ENCODE results near the gene IRF2. TPM values are rescaled to one million over a fixed set of nuclear protein-coding genes. Genes with fewer than 3 reads are reported as not detected.

IRF2 gene
- polyA plus RNA-seq, 2 of the 4 experiments (the other 2 are of a cell fraction): 11.0 to 23.5 TPM

- CTCF ChIA-PET: no interaction called here
- Histone ChIP-seq H3K27ac (no peak overlapping the region), H3K4me1 (no peaks in the 10 kb centered on the region), H3K4me3 (no peak overlapping the region), H3K4me2 (no peak overlapping the region), H3K9me3 (no peaks in the 10 kb centered on the region)
- 85% methylated on average over 10 of the region's 10 CpGs for WGBS (ENCODE audit: missing lambda C conversion rate)
- peak; percentile 37 for TF ChIP-seq MAFK (IDR thresholded peaks at IDR 0.05; ENCODE audit: partially characterized antibody)
- TF ChIP-seq RNF2 (IDR thresholded peaks at IDR 0.05; ENCODE audit: borderline replicate concordance, low read depth): no peak
- no peak for ATAC-seq
- POLR2A ChIA-PET: no interaction called here
- no peak for DNase-seq (ENCODE audit: low read depth in 1 of 2, low spot score in 1 of 2)
- no peak for FAIRE-seq
Measured at GRCh38 chr4:184447664-184448063, 26.7 kb downstream of the IRF2 start.

DNA sequence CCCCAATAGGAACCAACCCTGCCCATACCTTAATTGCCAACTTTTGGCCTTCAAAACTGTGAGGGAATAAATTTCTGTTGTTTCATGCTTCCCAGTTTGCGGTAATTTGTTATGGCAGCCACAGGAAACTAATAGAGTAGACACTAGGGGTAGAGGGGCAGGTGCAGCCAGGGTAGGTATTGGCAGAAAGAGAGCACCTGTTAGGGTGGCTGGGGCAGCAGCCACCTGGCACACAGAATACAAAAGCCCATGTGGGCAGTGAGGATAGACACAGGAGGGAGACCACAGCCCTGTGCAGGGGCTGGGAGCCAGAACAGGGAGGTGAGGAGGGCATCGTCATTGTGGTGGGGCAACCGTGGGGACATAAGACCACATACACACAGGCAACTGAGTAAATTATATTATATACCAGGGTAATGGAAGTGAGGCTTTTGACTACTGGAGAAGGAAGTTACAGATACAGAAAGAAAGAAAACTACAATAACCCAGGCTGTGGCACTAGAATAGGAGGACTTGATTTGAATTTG, 28.2 kb downstream of the IRF2 start:
- no peak for DNase-seq (ENCODE audit: low read depth in 1 of 2, low spot score in 1 of 2)
- CTCF ChIA-PET: no interaction called here
- Histone ChIP-seq H3K4me3 (no peak overlapping the region), H3K4me2 (no peak overlapping the region), H3K9me3 (no peaks in the 10 kb centered on the region), H3K4me1 (no peaks in the 10 kb centered on the region), H3K27ac (no peak overlapping the region)
- TF ChIP-seq MAFK (IDR thresholded peaks at IDR 0.05; ENCODE audit: partially characterized antibody) (no peak), FOSB (CRISPR knock-in tag; IDR thresholded peaks at IDR 0.05) (no peak), TP53 (CRISPR knock-in tag; IDR thresholded peaks at IDR 0.05) (no peak), HES2 (IDR thresholded peaks at IDR 0.05) (no peak), CHD4 (IDR thresholded peaks at IDR 0.05; ENCODE audit: borderline replicate concordance) (no peak), HOXB5 (CRISPR knock-in tag; IDR thresholded peaks at IDR 0.05) (no peak), ZSCAN20 (CRISPR knock-in tag; IDR thresholded peaks at IDR 0.05) (no peak), RCOR1 (IDR thresholded peaks at IDR 0.05; ENCODE audit: low read depth, low read length) (no peak), BHLHE40 (IDR thresholded peaks at IDR 0.05; ENCODE audit: low read depth, low read length) (no peak), FOSL2 (IDR thresholded peaks at IDR 0.05) (no peak), FOSL2 (CRISPR knock-in tag; IDR thresholded peaks at IDR 0.05) (no peak), SMC3 (IDR thresholded peaks at IDR 0.05) (no peak)
- TF ChIP-seq, protein P1, sequence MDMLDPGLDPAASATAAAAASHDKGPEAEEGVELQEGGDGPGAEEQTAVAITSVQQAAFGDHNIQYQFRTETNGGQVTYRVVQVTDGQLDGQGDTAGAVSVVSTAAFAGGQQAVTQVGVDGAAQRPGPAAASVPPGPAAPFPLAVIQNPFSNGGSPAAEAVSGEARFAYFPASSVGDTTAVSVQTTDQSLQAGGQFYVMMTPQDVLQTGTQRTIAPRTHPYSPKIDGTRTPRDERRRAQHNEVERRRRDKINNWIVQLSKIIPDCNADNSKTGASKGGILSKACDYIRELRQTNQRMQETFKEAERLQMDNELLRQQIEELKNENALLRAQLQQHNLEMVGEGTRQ (IDR thresholded peaks at IDR 0.05): no peak
- TF ChIP-seq, protein P2, sequence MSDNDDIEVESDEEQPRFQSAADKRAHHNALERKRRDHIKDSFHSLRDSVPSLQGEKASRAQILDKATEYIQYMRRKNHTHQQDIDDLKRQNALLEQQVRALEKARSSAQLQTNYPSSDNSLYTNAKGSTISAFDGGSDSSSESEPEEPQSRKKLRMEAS (IDR thresholded peaks at IDR 0.05): no peak
- TF ChIP-seq, protein P3, sequence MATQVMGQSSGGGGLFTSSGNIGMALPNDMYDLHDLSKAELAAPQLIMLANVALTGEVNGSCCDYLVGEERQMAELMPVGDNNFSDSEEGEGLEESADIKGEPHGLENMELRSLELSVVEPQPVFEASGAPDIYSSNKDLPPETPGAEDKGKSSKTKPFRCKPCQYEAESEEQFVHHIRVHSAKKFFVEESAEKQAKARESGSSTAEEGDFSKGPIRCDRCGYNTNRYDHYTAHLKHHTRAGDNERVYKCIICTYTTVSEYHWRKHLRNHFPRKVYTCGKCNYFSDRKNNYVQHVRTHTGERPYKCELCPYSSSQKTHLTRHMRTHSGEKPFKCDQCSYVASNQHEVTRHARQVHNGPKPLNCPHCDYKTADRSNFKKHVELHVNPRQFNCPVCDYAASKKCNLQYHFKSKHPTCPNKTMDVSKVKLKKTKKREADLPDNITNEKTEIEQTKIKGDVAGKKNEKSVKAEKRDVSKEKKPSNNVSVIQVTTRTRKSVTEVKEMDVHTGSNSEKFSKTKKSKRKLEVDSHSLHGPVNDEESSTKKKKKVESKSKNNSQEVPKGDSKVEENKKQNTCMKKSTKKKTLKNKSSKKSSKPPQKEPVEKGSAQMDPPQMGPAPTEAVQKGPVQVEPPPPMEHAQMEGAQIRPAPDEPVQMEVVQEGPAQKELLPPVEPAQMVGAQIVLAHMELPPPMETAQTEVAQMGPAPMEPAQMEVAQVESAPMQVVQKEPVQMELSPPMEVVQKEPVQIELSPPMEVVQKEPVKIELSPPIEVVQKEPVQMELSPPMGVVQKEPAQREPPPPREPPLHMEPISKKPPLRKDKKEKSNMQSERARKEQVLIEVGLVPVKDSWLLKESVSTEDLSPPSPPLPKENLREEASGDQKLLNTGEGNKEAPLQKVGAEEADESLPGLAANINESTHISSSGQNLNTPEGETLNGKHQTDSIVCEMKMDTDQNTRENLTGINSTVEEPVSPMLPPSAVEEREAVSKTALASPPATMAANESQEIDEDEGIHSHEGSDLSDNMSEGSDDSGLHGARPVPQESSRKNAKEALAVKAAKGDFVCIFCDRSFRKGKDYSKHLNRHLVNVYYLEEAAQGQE (IDR thresholded peaks at IDR 0.05): no peak
- POLR2A ChIA-PET: no interaction called here
- ATAC-seq: no peak
- no peak for FAIRE-seq
- WGBS (ENCODE audit: missing lambda C conversion rate): 91% methylated on average over 3 of the region's 3 CpGs

GRCh38 chr4:184444953-184445309, 29.4 kb downstream of the IRF2 start:
- Histone ChIP-seq H3K27ac (no peak overlapping the region), H3K4me2 (no peak overlapping the region), H3K4me3 (no peak overlapping the region), H3K9me3 (no peaks in the 10 kb centered on the region), H3K4me1 (no peaks in the 10 kb centered on the region)
- ChIA-PET POLR2A (no interaction called here), CTCF (no interaction called here)
- FAIRE-seq: no peak
- no peak for ATAC-seq
- 93% methylated on average over 11 of the region's 11 CpGs for WGBS (ENCODE audit: missing lambda C conversion rate)
- no peak for DNase-seq (ENCODE audit: low read depth in 1 of 2, low spot score in 1 of 2)
- TF ChIP-seq RNF2 (IDR thresholded peaks at IDR 0.05; ENCODE audit: borderline replicate concordance, low read depth) (no peak), FOXS1 (CRISPR knock-in tag; IDR thresholded peaks at IDR 0.05) (no peak), MYC (IDR thresholded peaks at IDR 0.05; ENCODE audit: borderline replicate concordance, low read length) (no peak), RFX5 (IDR thresholded peaks at IDR 0.05) (no peak), RARB (CRISPR knock-in tag; IDR thresholded peaks at IDR 0.05) (no peak), BHLHE40 (IDR thresholded peaks at IDR 0.05; ENCODE audit: low read depth, low read length) (no peak), ZFP36 (IDR thresholded peaks at IDR 0.05; ENCODE audit: borderline replicate concordance, partially characterized antibody) (no peak), EHF (CRISPR knock-in tag; IDR thresholded peaks at IDR 0.05) (no peak), JUN (IDR thresholded peaks at IDR 0.05) (no peak), RCOR1 (IDR thresholded peaks at IDR 0.05; ENCODE audit: low read depth, low read length) (no peak), CHD2 (IDR thresholded peaks at IDR 0.05; ENCODE audit: low read length, partially characterized antibody) (no peak), CHD4 (IDR thresholded peaks at IDR 0.05; ENCODE audit: borderline replicate concordance) (no peak), SMC3 (IDR thresholded peaks at IDR 0.05) (no peak), FOSL2 (IDR thresholded peaks at IDR 0.05) (no peak), FOSL2 (CRISPR knock-in tag; IDR thresholded peaks at IDR 0.05) (no peak), RAD21 (conservative IDR thresholded peaks at IDR 0.05 in 1 of 2, IDR thresholded peaks at IDR 0.05 in 1 of 2) (no peak)
- TF ChIP-seq, protein P4, sequence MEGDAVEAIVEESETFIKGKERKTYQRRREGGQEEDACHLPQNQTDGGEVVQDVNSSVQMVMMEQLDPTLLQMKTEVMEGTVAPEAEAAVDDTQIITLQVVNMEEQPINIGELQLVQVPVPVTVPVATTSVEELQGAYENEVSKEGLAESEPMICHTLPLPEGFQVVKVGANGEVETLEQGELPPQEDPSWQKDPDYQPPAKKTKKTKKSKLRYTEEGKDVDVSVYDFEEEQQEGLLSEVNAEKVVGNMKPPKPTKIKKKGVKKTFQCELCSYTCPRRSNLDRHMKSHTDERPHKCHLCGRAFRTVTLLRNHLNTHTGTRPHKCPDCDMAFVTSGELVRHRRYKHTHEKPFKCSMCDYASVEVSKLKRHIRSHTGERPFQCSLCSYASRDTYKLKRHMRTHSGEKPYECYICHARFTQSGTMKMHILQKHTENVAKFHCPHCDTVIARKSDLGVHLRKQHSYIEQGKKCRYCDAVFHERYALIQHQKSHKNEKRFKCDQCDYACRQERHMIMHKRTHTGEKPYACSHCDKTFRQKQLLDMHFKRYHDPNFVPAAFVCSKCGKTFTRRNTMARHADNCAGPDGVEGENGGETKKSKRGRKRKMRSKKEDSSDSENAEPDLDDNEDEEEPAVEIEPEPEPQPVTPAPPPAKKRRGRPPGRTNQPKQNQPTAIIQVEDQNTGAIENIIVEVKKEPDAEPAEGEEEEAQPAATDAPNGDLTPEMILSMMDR (IDR thresholded peaks at IDR 0.05): no peak
- TF ChIP-seq, protein P5, sequence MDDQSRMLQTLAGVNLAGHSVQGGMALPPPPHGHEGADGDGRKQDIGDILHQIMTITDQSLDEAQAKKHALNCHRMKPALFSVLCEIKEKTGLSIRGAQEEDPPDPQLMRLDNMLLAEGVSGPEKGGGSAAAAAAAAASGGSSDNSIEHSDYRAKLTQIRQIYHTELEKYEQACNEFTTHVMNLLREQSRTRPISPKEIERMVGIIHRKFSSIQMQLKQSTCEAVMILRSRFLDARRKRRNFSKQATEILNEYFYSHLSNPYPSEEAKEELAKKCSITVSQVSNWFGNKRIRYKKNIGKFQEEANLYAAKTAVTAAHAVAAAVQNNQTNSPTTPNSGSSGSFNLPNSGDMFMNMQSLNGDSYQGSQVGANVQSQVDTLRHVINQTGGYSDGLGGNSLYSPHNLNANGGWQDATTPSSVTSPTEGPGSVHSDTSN (IDR thresholded peaks at IDR 0.05): no peak
